NK-92 (cell line): ENCODE measurements around the gene HLA-DMA.
"Not testable (repeated sequence)": the region's sequence is repeated elsewhere in the genome, so short reads cannot be mapped to it uniquely, and the experiment has no call there.

ENCODE experiments used
- DNase-seq: peaks from one replicate; lab custom pipeline; 2025; ENCODE audit not compliant: unreplicated experiment; lab: John Stamatoyannopoulos, UW

Gene HLA-DMA

DNA sequence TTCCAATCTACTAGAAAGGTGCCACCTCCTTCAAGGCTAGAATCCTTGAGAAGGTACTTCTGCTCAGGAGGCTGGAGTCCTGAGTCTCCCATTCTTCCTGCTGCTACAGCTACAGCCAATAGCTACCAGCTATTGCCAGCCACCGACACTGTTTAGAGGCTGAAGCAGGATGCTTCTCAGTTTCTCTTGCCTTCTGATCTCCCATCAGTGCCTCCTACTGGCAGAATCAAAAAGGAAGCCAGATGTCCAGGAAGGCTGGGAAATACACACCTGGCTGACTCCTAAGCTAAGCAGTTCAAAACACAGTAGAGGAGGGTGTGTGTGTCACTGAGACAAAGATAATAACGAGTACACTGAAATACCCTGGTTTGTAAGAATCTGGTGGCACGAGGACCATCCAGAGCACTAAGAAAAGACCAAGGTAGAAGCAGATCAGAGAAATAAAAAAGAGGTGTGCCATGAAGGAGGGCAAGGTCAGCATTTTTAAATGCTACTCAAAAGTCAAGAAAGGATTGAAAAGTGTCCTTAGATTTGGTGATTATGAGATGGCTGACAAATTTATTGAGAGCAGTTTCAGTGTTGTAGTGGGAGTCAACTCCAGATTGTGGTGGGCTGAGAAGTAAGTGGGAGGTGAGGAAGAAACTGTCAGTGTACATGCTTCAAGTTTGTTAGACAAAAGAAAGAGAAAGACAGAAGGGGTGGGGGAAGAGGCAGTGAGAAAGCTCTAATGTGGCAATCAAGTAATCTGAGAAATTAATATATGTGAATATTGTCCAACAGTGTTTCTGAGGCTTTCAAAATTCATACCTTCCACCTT lies 2.3 kb upstream of the HLA-DMA start:
- no peak for DNase-seq

DNA sequence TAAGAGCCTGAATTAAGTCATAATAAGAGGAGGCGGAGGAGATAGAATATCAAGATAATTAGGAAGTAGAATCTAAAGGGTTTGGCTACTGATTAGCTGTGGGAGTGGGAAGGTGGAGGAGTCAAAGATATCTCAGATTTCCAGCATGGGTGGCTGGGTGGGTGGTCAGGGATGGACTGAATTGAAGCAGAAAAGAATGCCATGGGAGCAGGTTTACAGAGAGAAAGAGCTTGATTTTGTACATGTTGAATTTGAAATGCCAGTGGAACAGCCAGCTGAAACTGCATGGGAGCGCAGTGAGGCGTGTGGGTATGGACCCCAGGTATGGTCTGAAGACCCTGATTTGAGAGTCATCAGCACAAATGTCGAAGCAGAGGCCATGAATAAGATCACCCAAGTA lies 1.4 kb upstream of the HLA-DMA start:
- no peak for DNase-seq

DNA sequence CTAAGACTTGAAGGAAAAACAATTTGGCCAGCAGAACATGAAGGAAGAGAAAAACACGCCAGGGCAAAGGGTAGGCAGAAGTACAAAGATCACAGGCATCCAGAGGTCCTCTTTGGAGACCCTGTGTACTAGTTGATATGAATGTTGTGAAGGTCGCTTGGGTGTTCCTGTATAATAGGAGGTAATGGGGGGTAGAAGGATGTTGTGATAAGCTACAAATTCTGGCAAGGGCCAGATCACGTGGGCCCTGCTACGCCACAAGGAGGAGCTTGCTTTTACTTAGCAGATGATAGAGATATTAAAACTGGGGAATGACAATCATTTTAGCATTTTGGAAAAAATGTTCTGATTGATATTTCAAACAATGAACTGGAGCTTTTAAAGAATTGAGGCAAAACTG lies 878 bp upstream of the HLA-DMA start:
- DNase-seq: no peak

DNA sequence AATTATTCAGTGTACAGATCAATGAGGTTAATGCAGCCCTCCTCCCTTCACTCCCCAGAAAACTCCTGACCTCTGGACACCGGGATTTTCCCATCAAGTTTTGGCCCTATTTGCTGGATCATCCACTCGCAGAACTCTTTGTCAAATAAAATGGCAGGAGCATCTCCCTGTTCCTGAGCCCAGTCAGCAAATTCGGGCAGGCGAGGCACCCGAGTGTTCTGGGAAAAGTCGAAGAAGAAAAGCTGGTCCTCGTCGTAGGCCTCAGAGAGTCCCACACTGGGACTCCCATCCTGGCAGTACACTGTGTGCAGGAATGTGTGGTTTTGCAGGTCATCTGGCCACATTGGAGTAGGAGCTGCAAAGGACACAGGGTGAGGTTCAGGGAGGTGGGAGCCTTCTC lies 2.4 kb downstream of the HLA-DMA start:
- no peak for DNase-seq

GRCh38 chr6:32950010-32950409 lies 2.9 kb downstream of the HLA-DMA start:
- no peak for DNase-seq

DNA sequence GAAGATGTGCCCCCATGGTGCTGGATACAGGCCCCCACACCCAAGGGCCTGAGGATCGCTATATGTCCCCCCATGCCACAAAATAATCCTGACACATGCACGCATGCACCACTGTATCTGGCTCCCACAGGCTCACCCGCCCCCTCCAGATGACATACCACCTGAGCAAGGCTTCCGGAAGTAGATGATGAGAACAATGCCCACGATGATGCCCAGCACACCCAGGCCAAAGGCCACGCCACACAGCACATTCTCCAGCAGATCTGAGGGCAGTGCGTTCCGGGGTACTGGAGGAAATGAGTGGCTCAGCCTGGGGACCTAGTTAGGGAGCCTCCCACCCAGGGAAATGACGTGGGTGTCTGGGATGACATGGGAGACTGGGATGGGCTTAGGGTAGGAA lies 3.8 kb downstream of the HLA-DMA start:
- DNase-seq: no peak

- DNase-seq: no peak
Observed at GRCh38 chr6:32947552-32948465, 5.1 kb downstream of the HLA-DMA start.

- DNase-seq: no peak
Observed at GRCh38 chr6:32946893-32947292, 6.0 kb downstream of the HLA-DMA start.

GRCh38 chr6:32945953-32946352 lies 6.9 kb downstream of the HLA-DMA start:
- DNase-seq: no peak

GRCh38 chr6:32945108-32945760 lies 7.7 kb downstream of the HLA-DMA start:
- DNase-seq: no peak

- DNase-seq: no peak
Observed at GRCh38 chr6:32943864-32944649, 8.8 kb downstream of the HLA-DMA start.

DNA sequence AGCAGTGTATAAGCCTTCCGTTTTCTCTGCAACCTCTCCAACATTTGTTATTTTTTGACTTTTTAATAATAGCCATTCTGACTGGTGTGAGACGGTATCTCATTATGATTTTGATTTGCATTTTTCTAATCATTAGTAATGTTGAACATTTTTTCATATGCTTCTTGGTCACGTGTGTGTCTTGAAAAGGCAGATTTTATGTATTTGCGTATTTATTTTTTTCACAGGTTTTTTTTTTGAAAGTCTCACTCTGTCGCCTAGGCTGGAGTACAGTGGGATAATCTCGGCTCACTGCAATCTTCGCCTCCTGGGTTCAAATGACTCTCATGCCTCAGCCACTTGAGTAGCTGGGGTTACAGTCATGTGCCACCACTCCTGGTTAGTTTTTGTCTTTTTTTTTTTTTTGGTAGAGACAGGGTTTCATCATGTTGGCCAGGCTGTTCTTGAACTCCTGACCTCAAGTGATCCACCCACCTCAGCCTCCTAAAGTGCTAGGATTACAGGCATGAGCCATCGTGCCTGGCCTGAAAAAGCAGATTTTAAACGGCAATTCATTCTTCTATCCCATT lies 10.3 kb downstream of the HLA-DMA start:
- DNase-seq: not testable (repeated sequence)

DNA sequence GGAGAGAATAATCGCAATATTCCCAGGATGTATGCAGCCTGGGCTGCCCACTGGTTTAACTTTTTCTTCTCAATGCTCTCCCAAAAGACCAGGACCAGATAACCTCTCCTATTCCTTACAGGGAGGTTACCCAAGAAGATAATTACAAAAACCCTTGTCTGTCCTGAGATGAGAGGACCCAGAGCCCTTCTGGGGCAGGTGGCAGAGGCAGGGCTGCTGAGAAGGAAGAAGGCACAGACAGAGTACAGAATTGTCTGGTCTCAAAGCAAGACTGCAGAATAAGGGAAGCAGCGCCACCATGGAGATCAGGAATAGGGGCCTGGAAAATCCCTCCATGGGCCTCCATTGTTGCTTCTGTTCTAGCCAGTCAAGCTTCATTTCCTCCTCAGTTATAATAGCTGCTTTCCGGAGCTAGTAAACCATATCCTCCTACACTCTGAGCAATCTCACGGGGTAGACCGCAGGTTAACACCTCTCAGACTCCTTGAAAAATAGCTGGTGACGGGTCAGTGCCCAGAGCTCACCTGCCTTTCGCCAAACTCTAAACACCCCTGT lies 11.6 kb downstream of the HLA-DMA start:
- DNase-seq: no peak

GRCh38 chr6:32940656-32941213 lies 12.2 kb downstream of the HLA-DMA start, which contains the start of gene HLA-DMB:
TSS of gene HLA-DMB (minus strand) at chr6:32941028. CDS start at chr6:32940807, 221 bp downstream.
- DNase-seq: no peak

DNA sequence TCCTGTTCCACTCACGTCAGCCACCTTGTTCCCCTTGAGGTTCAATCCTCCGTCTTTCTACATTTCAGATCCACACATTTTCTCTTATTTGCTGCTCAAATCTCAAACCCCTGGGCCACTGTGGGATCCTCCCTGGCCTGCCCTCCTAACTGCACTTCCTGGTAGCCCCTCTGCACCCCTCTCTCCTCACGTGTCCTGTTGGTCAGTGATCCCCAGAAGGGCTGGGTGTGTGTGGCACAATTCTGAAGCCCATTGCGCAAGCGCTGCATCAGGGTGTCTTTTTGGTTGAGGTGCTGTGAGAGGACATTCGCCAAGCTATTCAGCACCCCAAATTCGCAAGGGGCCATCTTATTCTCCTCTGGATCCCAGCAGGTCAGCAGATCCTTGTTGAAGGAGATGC lies 14.4 kb downstream of the HLA-DMA start:
- no peak for DNase-seq

DNA sequence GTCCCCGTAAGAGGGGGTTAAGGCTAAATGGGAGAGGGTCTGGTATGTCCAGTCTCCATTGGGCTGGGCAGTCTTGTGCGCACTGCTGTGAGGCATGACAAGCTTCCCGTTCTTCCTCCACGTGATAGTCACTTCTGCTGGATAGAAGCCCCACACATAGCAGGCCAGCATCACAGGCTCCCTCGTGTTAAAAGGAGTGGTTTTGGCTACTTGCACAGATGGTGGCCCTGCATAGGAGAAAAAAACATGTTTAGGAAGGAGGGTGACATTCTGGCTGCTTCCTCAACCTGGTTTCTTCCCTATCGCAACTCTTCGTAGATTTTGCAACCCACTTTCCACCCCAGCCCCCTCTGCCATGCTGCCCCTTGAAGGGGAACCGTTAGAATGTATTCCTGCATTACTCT lies 15.7 kb downstream of the HLA-DMA start:
- no peak for DNase-seq

GRCh38 chr6:32936239-32937152 lies 16.4 kb downstream of the HLA-DMA start:
- DNase-seq: no peak

DNA sequence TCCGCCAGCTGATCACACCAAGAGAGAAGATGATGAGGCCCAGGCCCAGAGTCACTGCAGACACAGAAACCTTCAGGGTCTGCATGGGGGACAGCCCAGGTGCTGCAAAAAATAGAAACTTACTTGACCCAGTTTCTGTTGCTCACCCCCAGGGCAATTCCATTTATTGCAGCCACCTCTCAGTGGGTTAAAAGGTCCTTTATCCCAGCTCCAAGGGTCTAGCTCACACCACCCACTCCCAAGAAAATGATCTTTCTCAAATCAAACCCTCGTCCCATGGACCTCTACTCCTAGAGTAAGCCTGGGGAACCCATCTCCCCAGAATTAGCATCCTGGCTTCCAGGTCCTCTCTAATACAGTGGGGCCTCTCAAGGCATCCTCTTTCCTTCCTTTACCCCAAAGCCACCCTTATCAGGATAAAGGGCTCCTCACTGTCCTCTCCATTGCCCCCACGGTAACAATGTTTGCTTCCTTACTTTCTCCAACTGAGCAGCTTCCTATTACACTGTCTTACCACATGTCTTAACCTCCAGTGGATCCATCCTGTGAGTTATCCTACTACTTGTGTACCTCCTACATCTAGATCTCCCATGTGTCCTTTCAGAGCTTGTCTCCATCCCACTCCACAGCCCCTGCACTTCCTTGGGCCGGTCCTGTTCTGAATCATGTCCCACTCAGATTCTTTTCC lies 17.2 kb downstream of the HLA-DMA start:
- DNase-seq: no peak
